A549 (cell line): Measurements from ENCODE around the gene RHBDL1. TPM values are rescaled to one million over a fixed set of nuclear protein-coding genes. Genes with fewer than 3 reads are reported as not detected.

ENCODE experiments used
- ATAC-seq, 2 experiments: fragments of 200-7000 bp in 1 of 2; fragments of >200 bp in 1 of 2; cut with Nextera tagmentation in 1 of 2; cut with Tn5 transposase in 1 of 2; 3 replicates each; pipeline versions ENCODE4 v1.8.0 to v1.9.1; 2018 to 2020; ENCODE audit warnings: mild to moderate bottlenecking in 1 of 2, moderate library complexity in 1 of 2
- CTCF ChIA-PET: fragments of 300-600 bp; sonication (Branson Sonifier 250); formaldehyde crosslinking; extraction: SDS; loops from one replicate; lab custom pipeline; 2021; ENCODE audit warnings: antibody characterized with exemption, inconsistent platforms; lab: Yijun Ruan, JAX
- POLR2A ChIA-PET: fragments of 350-600 bp; formaldehyde crosslinking; extraction: SDS; loops from one replicate; lab custom pipeline; 2021; ENCODE audit warnings: antibody characterized with exemption, inconsistent platforms; lab: Yijun Ruan, JAX
- DNase-seq, 2 experiments: peaks; one replicate each; pipeline versions ENCODE4 v3.0.0 to v3.0.0-alpha.2; 2011 to 2016; ENCODE audit warnings: low read depth in 1 of 2, low spot score in 1 of 2
- FAIRE-seq: peaks from 2 replicates; lab custom pipeline; 2011; peaks lifted over from hg19 to GRCh38; lab: Jason Lieb, UNC
- H3K27ac ChIP-seq, 2 experiments: fragments of >200 bp; sonication (Bioruptor Twin); formaldehyde crosslinking; 3 replicates each; pipeline ENCODE4 v1.5.1; 2016 to 2017
- H3K4me1 ChIP-seq: fragments of >200 bp; sonication (Bioruptor Twin); formaldehyde crosslinking; 3 replicates; pipeline ENCODE4 v1.6.1; 2016
- H3K4me2 ChIP-seq: fragments of >200 bp; sonication (Bioruptor Twin); formaldehyde crosslinking; 3 replicates; pipeline ENCODE4 v1.6.1; 2016
- H3K4me3 ChIP-seq: fragments of >200 bp; sonication (Bioruptor Twin); formaldehyde crosslinking; 3 replicates; pipeline ENCODE4 v1.5.1; 2016
- H3K9me3 ChIP-seq: fragments of >200 bp; sonication (Bioruptor Twin); formaldehyde crosslinking; 3 replicates; pipeline ENCODE4 v1.6.1; 2016
- ATOH8 ChIP-seq: fragments of 250-450 bp; sonication (Bioruptor Pico); IDR thresholded peaks from 2 replicates; pipeline ENCODE4 v1.5.0; 2020; ENCODE audit warnings: low read depth, mild to moderate bottlenecking, moderate library complexity
- ELK1 ChIP-seq: fragments of 150-350 bp; IDR thresholded peaks from 2 replicates; pipeline ENCODE4 v1.6.1; 2014; ENCODE audit warnings: low read depth, mild to moderate bottlenecking, low read length
- FOSB ChIP-seq: fragments of 250-450 bp; sonication (Bioruptor Pico); IDR thresholded peaks from 2 replicates; pipeline ENCODE4 v1.5.0; 2020; ENCODE audit warnings: mild to moderate bottlenecking, moderate library complexity
- HOXB13 ChIP-seq: fragments of 250-450 bp; sonication (Bioruptor Pico); IDR thresholded peaks from 2 replicates; pipeline ENCODE4 v1.5.0; 2020; ENCODE audit warnings: low read depth, mild to moderate bottlenecking, moderate library complexity
- MAZ ChIP-seq: fragments of 150-350 bp; IDR thresholded peaks from 2 replicates; pipeline ENCODE4 v1.6.1; 2014; ENCODE audit warnings: antibody characterized with exemption, low read depth, low read length, borderline replicate concordance
- PBX3 ChIP-seq: IDR thresholded peaks from 2 replicates; pipeline ENCODE4 v1.6.1; 2012
- POLR2A ChIP-seq: IDR thresholded peaks from 2 replicates; pipeline ENCODE4 v1.6.1; 2012; ENCODE audit warnings: mild to moderate bottlenecking, low read length
- RFX5 ChIP-seq: fragments of 450-650 bp; IDR thresholded peaks from 2 replicates; pipeline ENCODE4 v1.7.1; 2014; ENCODE audit warnings: antibody characterized with exemption, mild to moderate bottlenecking, moderate library complexity
- WGBS: methylation state at CpG from one replicate; pipeline ENCODE4 v1.1.6; 2017; ENCODE audit errors: missing lambda C conversion rate; 5-methylcytosine and 5-hydroxymethylcytosine counted together
- polyA plus RNA-seq, 4 experiments: library from polyadenylated mRNA; depleted of rRNA in 3 of 4; stranded (reverse); fragments of >200 nt; fragmentation: RNase III in 1 of 4; extraction: RNeasy Plus Mini Kit Qiagen cat#74134 plus additional on column Dnase treatment in 1 of 4; gene quantifications; 2 replicates in 3 of 4; 3 replicates in 1 of 4; pipeline ENCODE4 v1.2.3, GENCODE V29; 2011 to 2017

Gene RHBDL1
- polyA plus RNA-seq, 2 of the 4 experiments (the other 2 are of a cell fraction): 0.56 to 1.4 TPM

- DNase-seq: no peak
- CTCF ChIA-PET: interaction anchor here (1.1 to 28.0 kb wide), 3 partner anchors 9 to 62 kb away, joined by 3 to 656 read pairs (median 656); partner anchors contain the start of genes ANTKMT, CCDC78, CIAO3 and FBXL16
Measured at GRCh38 chr16:723695-724094, 48.2 kb downstream of the RHBDL1 start.

GRCh38 chr16:724188-725040 lies 48.9 kb downstream of the RHBDL1 start:
- Histone ChIP-seq H3K4me2 (no peak overlapping the region), H3K9me3 (no peaks in the 10 kb centered on the region), H3K4me1 (peaks cover 29% of the 10 kb centered on the region), H3K27ac (no peak overlapping the region), H3K4me3 (no peak overlapping the region)
- DNase-seq: no peak
- POLR2A ChIA-PET: interaction anchor here (0.6 to 4.2 kb wide), 2 partner anchors 9 to 12 kb away, joined by 3 to 23 read pairs; partner anchors contain the start of gene METRN
- CTCF ChIA-PET: interaction anchor here (0.6 to 28.0 kb wide), 5 partner anchors 8 to 333 kb away, joined by 3 to 656 read pairs (median 17); partner anchors contain the start of genes ANTKMT, CCDC78, CIAO3 and FBXL16
- TF ChIP-seq PBX3 (peak; percentile 52; the same call in 1 of the 2 replicates), ELK1 (no peak)
- no peak for FAIRE-seq
- WGBS: 80% methylated on average over 20 of the region's 29 CpGs
- ATAC-seq: no peak

More at GRCh38 chr16:723695-724094, 48.2 kb downstream of the RHBDL1 start:
- ATAC-seq (no peak), FAIRE-seq (no peak)
- 95% methylated on average over 4 of the region's 9 CpGs for WGBS
- Histone ChIP-seq H3K27ac (no peak overlapping the region), H3K4me1 (peaks cover 32% of the 10 kb centered on the region), H3K9me3 (no peaks in the 10 kb centered on the region), H3K4me2 (no peak overlapping the region), H3K4me3 (no peak overlapping the region)
- POLR2A ChIA-PET: interaction anchor here (0.6 to 4.2 kb wide), 2 partner anchors 8 to 11 kb away, joined by 3 to 23 read pairs; partner anchors contain the start of gene METRN
- TF ChIP-seq RFX5 (no peak), POLR2A (no peak)

GRCh38 chr16:725041-725376 lies 49.5 kb downstream of the RHBDL1 start:
- Histone ChIP-seq H3K9me3 (no peaks in the 10 kb centered on the region), H3K4me1 (peaks cover 23% of the 10 kb centered on the region), H3K4me3 (no peak overlapping the region), H3K4me2 (no peak overlapping the region), H3K27ac (no peak overlapping the region)
- TF ChIP-seq FOSB (CRISPR knock-in tag): no peak
- no peak for TF ChIP-seq ATOH8 (CRISPR knock-in tag)
- peak; percentile 31; the same call in 1 of the 2 replicates for TF ChIP-seq PBX3
- DNase-seq: no peak
- FAIRE-seq: no peak
- ATAC-seq: no peak
- WGBS: 100% methylated on average over 2 of the region's 7 CpGs
- POLR2A ChIA-PET: interaction anchor here (1.2 to 4.2 kb wide), 2 partner anchors 9 to 13 kb away, joined by 5 to 23 read pairs; partner anchors contain the start of gene METRN
- CTCF ChIA-PET: interaction anchor here (0.7 to 28.0 kb wide), 5 partner anchors 8 to 61 kb away, joined by 3 to 656 read pairs (median 17); partner anchors contain the start of genes ANTKMT, CCDC78, CIAO3 and FBXL16

- Histone ChIP-seq H3K4me3 (no peak overlapping the region), H3K27ac (no peak overlapping the region), H3K4me1 (peaks cover 21% of the 10 kb centered on the region), H3K9me3 (no peaks in the 10 kb centered on the region), H3K4me2 (no peak overlapping the region)
- ATAC-seq (no peak), DNase-seq (no peak), FAIRE-seq (no peak)
- TF ChIP-seq HOXB13 (CRISPR knock-in tag) (no peak), MAZ (no peak), PBX3 (0 out of 2 replicates have a peak, but pooled peaks have one; percentile 12), POLR2A (peak; percentile 4; the same call in 1 of the 2 replicates)
- ChIA-PET POLR2A (interaction anchor here (1.2 to 4.2 kb wide), 2 partner anchors 10 to 14 kb away, joined by 5 to 23 read pairs; partner anchors contain the start of gene METRN), CTCF (interaction anchor here (0.7 to 28.0 kb wide), 6 partner anchors 7 to 60 kb away, joined by 3 to 656 read pairs (median 10); partner anchors contain the start of genes ANTKMT, CCDC78, CIAO3 and FBXL16)
- 86% methylated on average over 13 of the region's 23 CpGs for WGBS
Measured at GRCh38 chr16:725463-726187, 50.2 kb downstream of the RHBDL1 start.
